GM10847 (cell line): ENCODE measurements around the gene EHD2.

Experiments used
- POLR2A ChIP-seq: IDR thresholded peaks from 2 replicates; pipeline ENCODE4 v1.6.1; 2011; ENCODE audit not compliant: insufficient read length; ENCODE audit errors: extremely low read depth

Gene EHD2

DNA sequence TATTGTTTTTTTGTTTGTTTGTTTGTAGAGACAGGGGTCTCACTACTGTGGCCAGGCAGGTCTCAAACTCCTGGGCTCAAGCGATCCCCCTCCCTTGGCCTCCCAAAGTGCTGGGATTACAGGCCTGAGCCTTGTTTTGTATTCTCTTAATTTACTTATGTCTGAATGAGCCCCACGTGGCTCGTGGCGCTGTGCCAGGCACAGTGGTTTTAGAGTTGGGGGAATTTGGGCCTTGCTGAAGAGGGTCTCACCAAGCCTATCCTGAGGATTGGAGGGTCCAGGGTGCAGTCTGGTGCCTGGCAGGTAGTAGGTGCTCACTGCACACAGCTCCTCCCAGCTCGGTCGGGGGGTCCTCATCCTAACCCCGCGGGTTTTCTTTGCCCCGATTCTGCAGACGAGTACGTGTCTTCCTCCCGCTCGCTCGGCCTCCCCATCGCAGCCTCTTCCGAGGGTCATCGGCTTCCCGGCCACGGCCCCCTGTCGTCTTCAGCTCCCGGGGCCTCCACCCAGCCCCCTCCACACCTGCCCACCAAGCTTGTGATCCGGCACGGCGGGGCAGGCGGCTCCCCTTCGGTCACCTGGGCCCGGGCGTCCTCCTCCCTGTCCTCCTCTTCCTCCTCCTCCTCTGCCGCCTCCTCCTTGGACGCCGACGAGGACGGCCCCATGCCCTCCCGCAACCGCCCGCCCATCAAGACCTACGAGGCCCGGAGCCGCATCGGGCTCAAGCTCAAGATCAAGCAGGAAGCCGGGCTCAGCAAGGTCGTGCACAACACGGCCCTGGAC, 12.1 kb upstream of the EHD2 start:
- TF ChIP-seq POLR2A: no peak

DNA sequence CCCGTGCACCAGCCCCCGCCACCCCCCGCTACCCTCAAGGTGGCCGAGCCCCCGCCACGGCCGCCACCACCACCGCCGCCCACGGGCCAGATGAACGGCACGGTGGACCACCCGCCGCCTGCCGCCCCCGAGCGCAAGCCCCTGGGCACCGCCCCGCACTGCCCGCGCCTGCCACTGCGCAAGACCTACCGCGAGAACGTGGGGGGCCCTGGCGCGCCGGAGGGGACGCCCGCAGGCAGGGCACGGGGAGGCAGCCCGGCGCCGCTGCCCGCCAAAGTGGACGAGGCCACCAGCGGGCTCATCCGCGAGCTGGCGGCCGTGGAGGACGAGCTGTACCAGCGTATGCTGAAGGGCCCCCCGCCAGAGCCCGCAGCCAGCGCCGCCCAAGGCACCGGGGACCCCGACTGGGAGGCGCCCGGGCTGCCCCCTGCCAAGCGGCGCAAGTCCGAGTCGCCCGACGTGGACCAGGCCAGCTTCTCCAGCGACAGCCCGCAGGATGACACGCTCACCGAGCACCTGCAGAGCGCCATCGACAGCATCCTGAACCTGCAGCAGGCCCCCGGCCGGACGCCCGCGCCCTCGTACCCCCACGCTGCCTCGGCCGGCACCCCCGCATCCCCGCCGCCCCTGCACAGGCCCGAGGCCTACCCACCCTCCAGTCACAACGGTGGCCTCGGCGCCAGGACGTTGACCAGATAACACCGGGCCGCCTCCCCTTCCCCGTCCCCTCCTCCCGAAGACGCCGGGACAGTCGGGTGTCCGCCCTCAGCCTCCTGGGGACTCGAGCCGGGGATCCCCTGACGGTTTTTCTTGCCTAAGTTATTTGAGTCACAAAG, 11.3 kb upstream of the EHD2 start:
- TF ChIP-seq POLR2A: no peak

DNA sequence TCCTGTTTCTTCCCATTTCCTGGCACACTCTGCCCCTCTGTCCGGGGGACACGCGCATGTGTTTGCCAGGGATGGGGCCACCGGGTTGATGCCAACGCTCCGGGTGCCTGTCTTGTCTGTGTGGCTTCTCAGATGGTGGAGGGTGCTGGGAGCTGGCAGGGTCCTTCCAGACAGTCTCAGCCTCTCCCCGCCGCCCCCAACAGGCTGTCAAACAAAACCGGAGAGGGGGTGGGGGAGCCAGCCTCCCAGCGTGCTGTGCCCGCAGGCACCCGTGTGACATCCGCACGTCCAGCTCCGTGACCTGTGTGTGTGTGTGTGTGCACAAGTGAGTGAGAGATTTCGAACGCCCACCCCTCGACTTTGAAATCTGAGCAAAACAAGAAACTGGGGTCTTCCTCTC, 10.6 kb upstream of the EHD2 start:
- no peak for TF ChIP-seq POLR2A

DNA sequence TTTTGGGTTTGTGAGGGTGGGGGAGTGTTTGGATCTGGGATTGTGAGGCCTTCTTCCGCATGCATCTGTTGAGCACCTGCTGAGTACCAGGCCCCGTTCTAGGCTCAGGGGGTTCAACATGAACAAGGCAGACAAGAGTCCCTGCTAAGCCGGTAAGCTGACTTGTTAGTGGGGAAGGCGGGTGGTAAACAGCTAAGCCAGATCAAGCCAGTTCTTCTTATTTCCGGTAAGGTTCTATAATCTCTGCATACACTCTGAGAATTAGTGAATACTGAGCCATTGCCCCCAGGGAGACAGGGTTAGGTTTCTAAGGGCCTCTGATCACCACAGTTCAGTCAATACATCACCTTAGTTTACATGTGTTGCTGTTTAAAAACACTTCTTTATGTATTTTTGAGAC, 9.9 kb upstream of the EHD2 start:
- no peak for TF ChIP-seq POLR2A

DNA sequence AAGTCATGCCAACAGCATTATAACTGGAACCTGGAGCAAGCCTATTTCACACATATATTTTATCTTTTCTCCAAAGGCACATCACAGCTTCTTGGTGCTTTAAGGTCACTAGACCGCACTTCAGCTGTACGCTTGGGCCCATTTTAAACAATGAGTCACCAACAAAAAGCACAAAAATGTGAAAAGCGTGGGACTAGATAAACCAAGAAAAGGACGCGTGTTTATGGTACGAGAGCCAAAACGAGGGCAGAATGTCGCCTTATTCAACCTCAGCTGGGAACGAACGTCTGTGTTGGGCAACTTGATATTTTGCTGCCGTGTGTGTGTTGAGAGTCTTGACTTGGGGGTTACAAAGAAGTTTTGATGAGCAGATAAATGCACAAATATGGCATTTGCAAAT, 9.2 kb upstream of the EHD2 start:
- TF ChIP-seq POLR2A: no peak

DNA sequence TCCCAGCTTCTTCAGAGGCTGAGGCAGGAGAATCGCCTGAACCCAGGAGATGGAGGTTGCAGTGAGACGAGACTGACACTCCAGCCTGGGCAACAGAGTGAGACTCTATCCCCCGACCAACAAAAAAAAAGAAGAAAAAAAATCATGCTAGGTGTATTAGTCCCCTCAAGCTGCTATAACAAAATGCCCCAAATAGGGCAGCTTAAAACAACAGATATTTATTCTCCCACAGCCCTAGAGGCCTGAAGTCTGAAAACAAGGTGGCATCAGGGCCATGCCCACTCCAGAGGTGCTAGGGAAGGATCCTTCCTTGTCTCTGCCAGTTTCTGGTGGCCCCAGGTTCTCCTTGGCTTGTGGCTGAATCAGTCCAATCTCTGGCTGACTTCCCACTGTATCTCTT, 8.6 kb upstream of the EHD2 start:
- no peak for TF ChIP-seq POLR2A

DNA sequence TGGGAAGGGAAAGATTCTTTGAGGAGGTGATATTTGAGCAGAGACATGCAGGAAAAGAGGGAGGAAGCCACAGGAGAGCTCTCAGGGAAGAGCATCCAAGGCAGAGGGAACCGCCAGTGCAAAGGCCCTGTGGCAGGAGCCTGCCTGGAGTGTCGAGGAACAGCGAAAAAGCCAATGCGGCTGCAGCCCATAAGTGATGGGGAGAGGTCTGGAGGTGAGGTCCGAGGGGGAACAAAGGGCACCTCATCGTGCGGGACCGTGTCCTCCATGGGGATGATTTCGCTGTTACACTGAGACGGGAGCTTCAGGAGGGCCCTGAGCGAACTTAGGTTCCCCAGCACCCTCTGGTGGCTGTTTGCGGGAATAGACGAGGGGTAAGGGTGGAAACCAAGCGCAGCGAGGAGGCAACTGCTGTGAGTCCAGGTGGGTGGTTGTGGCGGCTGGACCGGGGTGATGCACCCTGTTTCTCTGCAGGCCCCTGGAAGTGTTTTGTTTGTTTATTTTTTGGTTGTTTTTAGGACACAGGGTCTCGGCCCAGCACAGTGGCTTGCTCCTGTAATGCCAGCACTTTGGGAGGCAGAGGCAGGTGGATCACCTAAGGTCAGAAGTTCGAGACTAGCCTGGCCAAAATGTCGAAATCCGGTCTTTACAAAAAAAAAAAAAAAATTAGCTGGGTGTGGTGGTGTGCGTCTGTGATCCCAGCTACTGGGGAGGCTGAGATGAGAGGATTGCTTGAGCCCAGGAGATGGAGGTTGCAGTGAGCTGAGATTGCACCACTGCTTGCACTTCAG, 5.9 kb upstream of the EHD2 start:
- no peak for TF ChIP-seq POLR2A

DNA sequence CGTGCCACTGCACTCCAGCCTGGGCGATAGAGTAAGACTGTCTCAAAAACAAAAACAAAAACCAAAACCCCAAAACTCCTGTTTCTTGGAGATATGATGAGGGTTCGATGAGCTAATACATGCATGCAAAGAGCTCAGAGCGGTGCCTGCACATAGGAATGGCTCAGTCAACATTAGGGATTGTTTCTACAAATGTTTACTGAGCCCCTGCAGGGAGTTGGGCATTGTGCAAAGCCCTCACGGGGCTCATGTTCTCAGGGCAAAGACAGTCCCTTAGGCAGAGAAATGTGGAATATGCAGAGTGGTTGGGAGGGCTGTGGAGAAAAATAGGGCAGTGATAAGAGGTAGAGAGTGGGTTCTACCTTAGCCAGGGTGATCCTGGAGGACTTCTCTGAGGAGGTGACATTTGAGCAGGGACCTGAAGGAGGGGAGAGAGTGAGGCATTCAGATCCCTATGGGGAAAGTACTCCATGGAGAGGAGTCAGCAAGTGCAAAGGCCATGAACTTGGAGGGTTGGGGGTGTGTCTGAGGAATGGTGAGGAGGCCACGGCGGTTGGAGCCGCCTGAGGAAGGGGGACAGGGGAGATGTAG, 1.5 kb upstream of the EHD2 start:
- TF ChIP-seq POLR2A: no peak

DNA sequence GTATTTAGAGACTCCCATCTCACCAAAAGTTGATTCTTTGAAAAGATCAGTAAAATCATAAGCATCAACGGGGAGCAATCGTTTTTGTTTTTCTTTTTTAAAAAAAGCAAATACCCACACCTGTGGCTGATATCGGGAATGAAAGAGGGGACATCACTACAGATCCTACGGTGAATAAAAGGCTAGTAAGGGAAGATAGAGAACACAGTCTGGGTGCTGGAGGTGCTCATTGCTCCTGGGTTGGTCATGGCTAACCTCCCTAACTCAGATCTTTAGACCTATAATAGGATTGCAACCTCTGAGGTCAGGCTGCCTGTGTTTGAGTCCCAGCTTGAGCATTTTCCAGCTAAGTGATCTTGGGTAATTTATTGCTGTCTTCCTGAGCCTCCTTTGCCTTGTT, 1.1 kb downstream of the EHD2 start:
- no peak for TF ChIP-seq POLR2A

DNA sequence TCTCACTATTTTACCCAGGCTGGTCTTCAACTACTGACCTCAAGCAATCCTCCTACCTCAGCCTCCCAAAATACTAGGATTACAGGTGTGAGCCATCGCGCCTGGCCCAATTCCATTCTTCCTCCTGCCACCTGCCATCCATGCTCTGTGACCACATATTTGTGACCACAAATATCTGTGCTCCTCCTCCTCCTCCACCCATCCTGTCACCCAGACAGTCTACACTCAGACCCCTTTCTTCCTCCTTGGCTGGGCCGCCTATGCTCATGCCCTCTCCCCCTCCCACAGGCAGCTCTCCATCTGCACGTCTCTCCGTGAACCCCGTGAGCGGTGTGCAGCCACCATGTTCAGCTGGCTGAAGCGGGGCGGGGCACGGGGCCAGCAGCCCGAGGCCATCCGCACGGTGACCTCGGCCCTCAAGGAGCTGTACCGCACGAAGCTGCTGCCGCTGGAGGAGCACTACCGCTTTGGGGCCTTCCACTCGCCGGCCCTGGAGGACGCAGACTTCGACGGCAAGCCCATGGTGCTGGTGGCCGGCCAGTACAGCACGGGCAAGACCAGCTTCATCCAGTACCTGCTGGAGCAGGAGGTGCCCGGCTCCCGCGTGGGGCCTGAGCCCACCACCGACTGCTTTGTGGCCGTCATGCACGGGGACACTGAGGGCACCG, 3.2 kb downstream of the EHD2 start:
- TF ChIP-seq POLR2A: no peak

DNA sequence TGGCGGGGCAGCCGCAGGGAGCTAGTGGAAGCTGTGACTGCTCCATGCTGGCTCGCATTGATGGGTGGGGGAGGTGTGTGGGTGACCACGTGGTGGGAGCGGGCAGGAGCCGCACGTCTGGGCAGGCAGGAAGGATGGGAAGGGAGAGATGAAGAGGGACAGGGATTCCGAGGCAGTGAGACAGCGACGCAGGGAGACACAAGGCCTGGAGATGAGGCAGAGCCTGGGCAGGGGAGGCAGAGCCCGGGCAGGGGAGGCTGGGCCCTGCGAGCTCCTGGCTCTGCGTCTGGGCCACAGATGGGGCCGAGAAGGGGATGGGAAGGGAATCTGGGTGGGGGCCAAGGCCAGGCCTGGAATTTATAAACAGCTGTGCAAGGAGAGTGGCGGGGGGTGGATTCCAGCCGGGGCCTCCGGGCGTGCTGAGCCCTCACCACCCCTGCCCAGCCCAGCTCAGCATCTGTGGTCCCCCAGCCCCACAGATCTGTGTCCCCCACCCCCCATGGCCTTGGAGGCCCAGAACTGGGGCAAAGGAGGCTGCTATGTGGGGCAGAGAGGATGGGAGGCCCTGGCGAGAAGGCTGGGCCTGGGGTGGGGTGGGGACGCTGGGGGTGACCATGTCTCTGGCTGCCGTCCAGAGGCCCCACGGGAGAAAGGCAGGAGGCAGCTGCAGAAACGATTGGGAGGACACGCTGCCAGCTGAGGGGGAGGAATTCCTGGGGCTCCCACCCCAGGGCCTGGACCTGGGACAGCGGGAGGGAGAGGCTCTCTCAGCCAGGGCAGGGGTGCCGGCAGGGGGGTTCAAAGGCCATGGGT, 6.0 kb downstream of the EHD2 start:
- TF ChIP-seq POLR2A: no peak

DNA sequence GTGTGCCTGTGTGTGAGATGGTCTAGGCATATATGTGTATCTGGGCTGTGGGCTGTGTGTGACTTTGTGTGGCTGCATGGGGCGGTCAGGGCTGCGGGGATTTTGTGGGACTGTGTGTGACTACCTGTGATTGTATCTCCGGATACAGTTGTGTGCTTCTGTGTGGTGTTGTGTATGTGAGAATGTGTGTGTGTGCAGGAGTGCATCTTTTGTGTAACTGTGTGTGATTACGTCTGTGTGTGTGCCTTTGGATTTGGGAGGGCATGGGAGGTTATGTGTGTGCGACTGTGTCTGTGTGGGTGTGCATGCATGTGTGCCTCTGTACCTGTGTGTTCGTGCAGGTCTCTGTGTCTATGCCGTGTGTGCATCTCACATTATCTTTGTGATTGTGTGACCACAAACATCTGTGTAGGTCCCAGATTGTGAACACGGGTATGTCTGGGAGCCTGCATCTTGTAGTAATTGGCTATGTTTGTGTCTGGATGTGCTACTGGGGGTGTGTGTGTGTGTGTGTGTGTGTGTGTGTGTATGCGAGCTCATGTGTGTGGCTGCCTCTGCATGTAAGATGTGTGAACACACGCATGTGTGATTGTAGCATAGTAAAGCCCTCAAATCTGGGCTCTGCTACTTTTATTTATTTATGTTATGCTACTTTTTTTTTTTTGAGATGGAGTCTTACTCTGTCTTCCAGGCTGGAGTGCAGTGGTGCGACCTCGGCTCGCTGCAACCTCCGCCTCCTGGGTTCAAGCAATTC, 7.6 kb downstream of the EHD2 start:
- no peak for TF ChIP-seq POLR2A

DNA sequence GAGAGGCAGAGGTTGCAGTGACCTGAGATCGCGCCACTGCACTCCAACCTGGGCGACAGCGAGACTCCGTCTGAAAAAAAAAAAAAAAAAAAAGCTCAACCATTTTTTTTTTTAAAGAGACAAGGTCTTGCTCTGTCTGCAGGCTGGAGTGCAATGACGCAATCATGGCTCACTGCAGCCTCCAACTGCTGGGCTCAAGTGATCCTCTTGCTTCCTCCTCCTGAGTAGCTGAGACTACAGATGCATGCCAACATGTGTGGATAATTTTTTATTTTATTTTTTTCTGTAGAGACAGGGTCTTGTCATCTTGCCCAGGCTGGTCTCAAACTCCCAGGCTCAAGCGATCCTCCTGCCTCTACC, 10.3 kb downstream of the EHD2 start:
- no peak for TF ChIP-seq POLR2A
